GM12878 (cell line): ENCODE results near the gene DTNA. TPM values are rescaled to one million over a fixed set of nuclear protein-coding genes. Genes with fewer than 3 reads are reported as not detected.

ENCODE experiments used
- ATAC-seq: fragments of 200-7000 bp; cut with Tn5 transposase; 3 replicates; pipeline ENCODE4 v1.9.1; 2020; ENCODE audit warnings: mild to moderate bottlenecking, moderate library complexity
- BruUV-seq: library from RNA; stranded (reverse); fragments of 400-500 nt; replicated peaks from 2 replicates; lab custom pipeline; 2021; lab: Mats Ljungman, UMichigan
- CTCF ChIA-PET: fragments of 300-600 bp; sonication (Branson Sonifier 250); formaldehyde crosslinking; extraction: SDS; loops from one replicate; lab custom pipeline; 2021; ENCODE audit warnings: inconsistent platforms; lab: Yijun Ruan, JAX
- POLR2A ChIA-PET: fragments of 350-600 bp; formaldehyde crosslinking; extraction: SDS; loops from one replicate; lab custom pipeline; 2021; ENCODE audit warnings: inconsistent platforms; lab: Charles Lee
- RAD21 ChIA-PET: fragments of 300-600 bp; sonication (Branson Sonifier 250); formaldehyde crosslinking; loops from one replicate; lab custom pipeline; 2023; ENCODE audit warnings: antibody characterized with exemption; ENCODE audit not compliant: unreplicated experiment; lab: Charles Lee
- SMC1A ChIA-PET: fragments of 300-600 bp; sonication (Branson Sonifier 250); formaldehyde crosslinking; loops from one replicate; lab custom pipeline; 2023; ENCODE audit not compliant: unreplicated experiment, uncharacterized antibody; lab: Charles Lee
- DNase-seq: peaks from one replicate; pipeline ENCODE4 v3.0.0-alpha.2; 2011; ENCODE audit warnings: low read depth, low spot score
- FAIRE-seq: peaks from 3 replicates; lab custom pipeline; 2011; peaks lifted over from hg19 to GRCh38; lab: Jason Lieb, UNC
- H2AFZ ChIP-seq: 2 replicates; pipeline ENCODE4 v1.6.0; 2011; ENCODE audit warnings: low read depth, low read length, control low read depth; ENCODE audit not compliant: control insufficient read depth
- H3K27ac ChIP-seq: 2 replicates; pipeline ENCODE4 v1.5.1; 2011; ENCODE audit warnings: control low read depth; ENCODE audit not compliant: control insufficient read depth, insufficient read depth
- H3K27me3 ChIP-seq, 2 experiments: replicated peaks in 1 of 2; 2 replicates each; pipeline versions ENCODE4 v1.6.0 to v1.6.1; 2011; ENCODE audit warnings: low read length in 1 of 2; ENCODE audit not compliant: control insufficient read depth in 2 of 2, insufficient read depth in 2 of 2
- H3K36me3 ChIP-seq, 2 experiments: 2 replicates each; pipeline ENCODE4 v1.5.1; 2011; ENCODE audit warnings: low read length in 1 of 2; ENCODE audit not compliant: control insufficient read depth in 2 of 2, insufficient read depth in 2 of 2
- H3K4me1 ChIP-seq: 2 replicates; pipeline ENCODE4 v1.6.1; 2011; ENCODE audit warnings: mild to moderate bottlenecking, low read length, moderate library complexity, mixed read lengths; ENCODE audit not compliant: control insufficient read depth, insufficient read depth
- H3K4me2 ChIP-seq: 2 replicates; pipeline ENCODE4 v1.6.0; 2011; ENCODE audit warnings: control low read depth; ENCODE audit not compliant: control insufficient read depth, insufficient read depth
- H3K4me3 ChIP-seq: fragments of 200-600 bp; sonication (generic); 2 replicates; pipeline ENCODE4 v1.5.1; 2016
- H3K79me2 ChIP-seq: 2 replicates; pipeline ENCODE4 v1.6.0; 2011; ENCODE audit warnings: low read length; ENCODE audit not compliant: control insufficient read depth, insufficient read depth
- H3K9ac ChIP-seq: 2 replicates; pipeline ENCODE4 v1.8.0; 2011; ENCODE audit warnings: low read length, control low read depth, mixed read lengths; ENCODE audit not compliant: control insufficient read depth, insufficient read depth
- H3K9me3 ChIP-seq: replicated peaks from 3 replicates; pipeline ENCODE4 v1.5.1; 2011; ENCODE audit warnings: mild to moderate bottlenecking, low read length; ENCODE audit not compliant: control insufficient read depth, insufficient read depth
- H4K20me1 ChIP-seq: 2 replicates; pipeline ENCODE4 v1.6.0; 2011; ENCODE audit not compliant: control insufficient read depth, insufficient read depth
- ATF3 ChIP-seq: IDR thresholded peaks from 2 replicates; pipeline ENCODE4 v1.6.1; 2011; ENCODE audit warnings: low read depth, mild to moderate bottlenecking, low read length, moderate library complexity, borderline replicate concordance; ENCODE audit errors: extremely low read depth
- CBX3 ChIP-seq: fragments of 200-600 bp; sonication (generic); IDR thresholded peaks from 2 replicates; pipeline ENCODE4 v1.6.1; 2016; ENCODE audit warnings: low read depth, borderline replicate concordance
- FOS ChIP-seq: IDR thresholded peaks from 3 replicates; pipeline ENCODE4 v1.6.1; 2011; ENCODE audit warnings: borderline replicate concordance; ENCODE audit not compliant: insufficient read length; ENCODE audit errors: extremely low read depth
- LARP7 ChIP-seq: fragments of 450-650 bp; IDR thresholded peaks from 2 replicates; pipeline ENCODE4 v1.6.1; 2017; ENCODE audit warnings: mild to moderate bottlenecking
- STAT1 ChIP-seq: fragments of 450-650 bp; conservative IDR thresholded peaks from 2 replicates; pipeline ENCODE4 v1.6.1; 2014; ENCODE audit warnings: antibody characterized with exemption, mild to moderate bottlenecking
- ZBTB11 ChIP-seq: fragments of 450-650 bp; formaldehyde crosslinking; IDR thresholded peaks from 2 replicates; pipeline ENCODE4 v1.5.0; 2022; ENCODE audit warnings: mild to moderate bottlenecking, missing genetic modification characterization
- ZBTB33 ChIP-seq: fragments of 450-650 bp; IDR thresholded peaks from 2 replicates; pipeline ENCODE4 v1.6.1; 2017; ENCODE audit warnings: mild to moderate bottlenecking
- ZBTB4 ChIP-seq: fragments of 450-650 bp; formaldehyde crosslinking; IDR thresholded peaks from 2 replicates; pipeline ENCODE4 v1.4.0; 2022; ENCODE audit warnings: mild to moderate bottlenecking, moderate library complexity
- ZNF687 ChIP-seq: fragments of 450-650 bp; IDR thresholded peaks from 2 replicates; pipeline ENCODE4 v1.6.1; 2017; ENCODE audit warnings: mild to moderate bottlenecking, moderate library complexity
- WGBS: methylation state at CpG from one replicate; pipeline ENCODE4 v1.1.6; 2016; ENCODE audit warnings: low lambda C conversion rate; ENCODE audit not compliant: insufficient replicate concordance, insufficient coverage; ENCODE audit errors: missing lambda C conversion rate; 5-methylcytosine and 5-hydroxymethylcytosine counted together
- in situ Hi-C: fragments of 300-500 bp; cut with MboI; formaldehyde crosslinking; loops from 9 replicates; pipeline ENCODE4 v1.14.3; 2018; ENCODE audit warnings: mixed read lengths
- intact Hi-C: fragments of 100-400 bp; cut with micrococcal nuclease; formaldehyde crosslinking; loops from one replicate; pipeline ENCODE4 v1.14.2; 2022; ENCODE audit not compliant: unreplicated experiment
- polyA plus RNA-seq, 11 experiments: library from polyadenylated mRNA; depleted of rRNA in 4 of 11; unstranded in 6 of 11; stranded (reverse) in 5 of 11; fragments of >200 nt; fragmentation: Nextera tagmentation in 4 of 11; fragmentation: Illumina TruSeq in 1 of 11; extraction: Ambion mirVana in 4 of 11; extraction: Trizol in 1 of 11; gene quantifications; 1 replicate in 1 of 11; 2 replicates in 10 of 11; pipeline versions ENCODE4 v1.2.1 to v1.2.3, GENCODE V29; 2011 to 2016; ENCODE audit warnings: inconsistent platforms in 2 of 11, missing spikeins in 2 of 11, low read depth in 1 of 11
- total RNA-seq, 4 experiments: library from RNA; depleted of rRNA in 3 of 4; stranded (reverse); fragments of >200 nt in 3 of 4; fragmentation: Illumina TruSeq in 1 of 4; extraction: Trizol in 1 of 4; gene quantifications; 2 replicates each; pipeline versions ENCODE4 v1.2.1 to v1.2.3, GENCODE V29; 2013 to 2021

The DTNA gene
- total and polyA plus RNA-seq, 10 of the 15 experiments (the other 5 are each of a cell fraction or from before 2014, with no cell fraction given), result 0.26 to 8.6 (median 0.53) TPM

GRCh38 chr18:34841891-34842290 lies 131.8 kb downstream of the DTNA start (continued):
- TF ChIP-seq ATF3, result no peak
- TF ChIP-seq LARP7, result no peak
- no peak for TF ChIP-seq FOS
- TF ChIP-seq ZBTB4, result no peak
- TF ChIP-seq STAT1, result no peak
- TF ChIP-seq ZBTB33, result no peak
- no peak for TF ChIP-seq CBX3

- Histone ChIP-seq H3K27me3 (no peaks in the 10 kb centered on the region), H3K79me2 (no peaks in the 10 kb centered on the region), H3K27ac (no peak overlapping the region), H3K4me2 (no peak overlapping the region), H2AFZ (no peak overlapping the region), H3K9me3 (no peaks in the 10 kb centered on the region), H3K9ac (no peak overlapping the region), H3K4me1 (no peaks in the 10 kb centered on the region), H4K20me1 (no peaks in the 10 kb centered on the region), H3K4me3 (no peak overlapping the region), H3K36me3 (no peaks in the 10 kb centered on the region)
- in situ Hi-C loops, result no loop called here
- DNase-seq, result no peak
- no peak for FAIRE-seq
- ChIA-PET SMC1A (interaction anchor here (0.6 kb wide), 1 partner anchor 126 kb away, joined by 3 read pairs; no protein-coding TSS in a partner anchor), CTCF (no interaction called here), POLR2A (no interaction called here), RAD21 (no interaction called here)
- intact Hi-C loops, result no loop called here
- WGBS, result 0% methylated on average over 1 of the region's 1 CpG
- no TSS peak for BruUV-seq
- ATAC-seq, result no peak
- TF ChIP-seq ZNF687 (no peak), ZBTB11 (CRISPR knock-in tag) (no peak)
Measured at GRCh38 chr18:34844072-34844471, 134.0 kb downstream of the DTNA start.
